NCI-H2029 treated with DMSO at 0.1 percent for 48 hours (cell line): ENCODE data around the gene MAP4K3.

ENCODE experiments used
- DNase-seq: peaks from one replicate; lab custom pipeline; 2025; lab: John Stamatoyannopoulos, UW

The MAP4K3 gene

GRCh38 chr2:39436592-39437521 lies at the start of gene MAP4K3:
Gene MAP4K3, minus strand, starts transcription at chr2:39437285. Its CDS starts 298 bp downstream, at chr2:39436987.
- DNase-seq, result peak; percentile 66

GRCh38 chr2:39486071-39486470 lies 49.0 kb upstream of the MAP4K3 start:
- DNase-seq, result no peak

GRCh38 chr2:39484620-39485495 lies 47.8 kb upstream of the MAP4K3 start:
- no peak for DNase-seq

- DNase-seq, result no peak
Observed at GRCh38 chr2:39484206-39484605, 47.1 kb upstream of the MAP4K3 start.

- DNase-seq, result no peak
Observed at GRCh38 chr2:39483534-39483933, 46.4 kb upstream of the MAP4K3 start.

- no peak for DNase-seq
Observed at GRCh38 chr2:39481611-39482010, 44.5 kb upstream of the MAP4K3 start.

- no peak for DNase-seq
Observed at GRCh38 chr2:39479696-39480095, 42.6 kb upstream of the MAP4K3 start.

- no peak for DNase-seq
Observed at GRCh38 chr2:39479053-39479670, 42.1 kb upstream of the MAP4K3 start.

GRCh38 chr2:39476524-39476923 lies 39.4 kb upstream of the MAP4K3 start:
- DNase-seq, result no peak

GRCh38 chr2:39475006-39475405 lies 37.9 kb upstream of the MAP4K3 start:
- DNase-seq, result no peak

- DNase-seq, result no peak
Observed at GRCh38 chr2:39470580-39470979, 33.5 kb upstream of the MAP4K3 start.

GRCh38 chr2:39469807-39470206 lies 32.7 kb upstream of the MAP4K3 start:
- DNase-seq, result no peak

GRCh38 chr2:39468579-39469451 lies 31.7 kb upstream of the MAP4K3 start:
- no peak for DNase-seq

- DNase-seq, result no peak
Observed at GRCh38 chr2:39466311-39466710, 29.2 kb upstream of the MAP4K3 start.

GRCh38 chr2:39464864-39465263 lies 27.8 kb upstream of the MAP4K3 start:
- DNase-seq, result no peak

- no peak for DNase-seq
Observed at GRCh38 chr2:39455826-39456225, 18.7 kb upstream of the MAP4K3 start.

GRCh38 chr2:39452396-39452795 lies 15.3 kb upstream of the MAP4K3 start:
- no peak for DNase-seq

GRCh38 chr2:39451954-39452353 lies 14.9 kb upstream of the MAP4K3 start:
- no peak for DNase-seq

- no peak for DNase-seq
Observed at GRCh38 chr2:39448169-39448502, 11.1 kb upstream of the MAP4K3 start.

GRCh38 chr2:39447266-39448168 lies 10.4 kb upstream of the MAP4K3 start:
- no peak for DNase-seq
